WTC11 (cell line): ENCODE results near the gene SNHG17.

Source experiments
- CREB1 ChIP-seq: sonication (generic); formaldehyde crosslinking; IDR thresholded peaks from 2 replicates; pipeline ENCODE4 v1.8.0; 2023; ENCODE audit warnings: mild to moderate bottlenecking, missing genetic modification reagents
- ELF4 ChIP-seq: sonication (generic); formaldehyde crosslinking; IDR thresholded peaks from 2 replicates; pipeline ENCODE4 v1.8.1; 2022; ENCODE audit warnings: low read depth, mild to moderate bottlenecking, moderate library complexity, missing genetic modification reagents
- FOXJ3 ChIP-seq: sonication (generic); formaldehyde crosslinking; IDR thresholded peaks from 2 replicates; pipeline ENCODE4 v1.9.0; 2021; ENCODE audit warnings: missing genetic modification reagents, mild to moderate bottlenecking, borderline replicate concordance
- IRF2 ChIP-seq: sonication (generic); formaldehyde crosslinking; IDR thresholded peaks from 2 replicates; pipeline ENCODE4 v1.8.0; 2022; ENCODE audit warnings: low read depth, missing genetic modification reagents, borderline replicate concordance
- RELA ChIP-seq: sonication (generic); formaldehyde crosslinking; IDR thresholded peaks from 2 replicates; pipeline ENCODE4 v1.8.1; 2022; ENCODE audit warnings: missing genetic modification reagents, mild to moderate bottlenecking, borderline replicate concordance
- SP1 ChIP-seq: sonication (generic); formaldehyde crosslinking; conservative IDR thresholded peaks from 2 replicates; pipeline ENCODE4 v1.8.1; 2022; ENCODE audit warnings: missing genetic modification reagents
- ZNF121 ChIP-seq: sonication (generic); formaldehyde crosslinking; IDR thresholded peaks from 2 replicates; pipeline ENCODE4 v1.8.0; 2023; ENCODE audit warnings: missing genetic modification reagents
- TF ChIP-seq, protein P1 (sequence below): sonication (generic); formaldehyde crosslinking; IDR thresholded peaks from 2 replicates; pipeline ENCODE4 v1.8.1; 2022; ENCODE audit warnings: low read depth, missing genetic modification reagents, borderline replicate concordance
- TF ChIP-seq, protein P2 (sequence below): fragments of 200-600 bp; IDR thresholded peaks from 2 replicates; pipeline ENCODE4 v1.8.0; 2022; ENCODE audit warnings: antibody characterized with exemption
- TF ChIP-seq, protein P3 (sequence below): sonication (generic); formaldehyde crosslinking; conservative IDR thresholded peaks from 2 replicates; pipeline ENCODE4 v1.8.1; 2023; ENCODE audit warnings: mild to moderate bottlenecking, low read depth, missing genetic modification reagents, moderate library complexity

- TF ChIP-seq, protein P1, sequence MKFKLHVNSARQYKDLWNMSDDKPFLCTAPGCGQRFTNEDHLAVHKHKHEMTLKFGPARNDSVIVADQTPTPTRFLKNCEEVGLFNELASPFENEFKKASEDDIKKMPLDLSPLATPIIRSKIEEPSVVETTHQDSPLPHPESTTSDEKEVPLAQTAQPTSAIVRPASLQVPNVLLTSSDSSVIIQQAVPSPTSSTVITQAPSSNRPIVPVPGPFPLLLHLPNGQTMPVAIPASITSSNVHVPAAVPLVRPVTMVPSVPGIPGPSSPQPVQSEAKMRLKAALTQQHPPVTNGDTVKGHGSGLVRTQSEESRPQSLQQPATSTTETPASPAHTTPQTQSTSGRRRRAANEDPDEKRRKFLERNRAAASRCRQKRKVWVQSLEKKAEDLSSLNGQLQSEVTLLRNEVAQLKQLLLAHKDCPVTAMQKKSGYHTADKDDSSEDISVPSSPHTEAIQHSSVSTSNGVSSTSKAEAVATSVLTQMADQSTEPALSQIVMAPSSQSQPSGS (CRISPR knock-in tag) = no peak
- TF ChIP-seq, protein P2, sequence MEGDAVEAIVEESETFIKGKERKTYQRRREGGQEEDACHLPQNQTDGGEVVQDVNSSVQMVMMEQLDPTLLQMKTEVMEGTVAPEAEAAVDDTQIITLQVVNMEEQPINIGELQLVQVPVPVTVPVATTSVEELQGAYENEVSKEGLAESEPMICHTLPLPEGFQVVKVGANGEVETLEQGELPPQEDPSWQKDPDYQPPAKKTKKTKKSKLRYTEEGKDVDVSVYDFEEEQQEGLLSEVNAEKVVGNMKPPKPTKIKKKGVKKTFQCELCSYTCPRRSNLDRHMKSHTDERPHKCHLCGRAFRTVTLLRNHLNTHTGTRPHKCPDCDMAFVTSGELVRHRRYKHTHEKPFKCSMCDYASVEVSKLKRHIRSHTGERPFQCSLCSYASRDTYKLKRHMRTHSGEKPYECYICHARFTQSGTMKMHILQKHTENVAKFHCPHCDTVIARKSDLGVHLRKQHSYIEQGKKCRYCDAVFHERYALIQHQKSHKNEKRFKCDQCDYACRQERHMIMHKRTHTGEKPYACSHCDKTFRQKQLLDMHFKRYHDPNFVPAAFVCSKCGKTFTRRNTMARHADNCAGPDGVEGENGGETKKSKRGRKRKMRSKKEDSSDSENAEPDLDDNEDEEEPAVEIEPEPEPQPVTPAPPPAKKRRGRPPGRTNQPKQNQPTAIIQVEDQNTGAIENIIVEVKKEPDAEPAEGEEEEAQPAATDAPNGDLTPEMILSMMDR = no peak
- TF ChIP-seq CREB1 (CRISPR knock-in tag) (no peak), SP1 (CRISPR knock-in tag) (no peak), FOXJ3 (no peak), RELA (CRISPR knock-in tag) (no peak), ELF4 (CRISPR knock-in tag) (no peak), IRF2 (no peak), ZNF121 (CRISPR knock-in tag) (no peak)
- TF ChIP-seq, protein P3, sequence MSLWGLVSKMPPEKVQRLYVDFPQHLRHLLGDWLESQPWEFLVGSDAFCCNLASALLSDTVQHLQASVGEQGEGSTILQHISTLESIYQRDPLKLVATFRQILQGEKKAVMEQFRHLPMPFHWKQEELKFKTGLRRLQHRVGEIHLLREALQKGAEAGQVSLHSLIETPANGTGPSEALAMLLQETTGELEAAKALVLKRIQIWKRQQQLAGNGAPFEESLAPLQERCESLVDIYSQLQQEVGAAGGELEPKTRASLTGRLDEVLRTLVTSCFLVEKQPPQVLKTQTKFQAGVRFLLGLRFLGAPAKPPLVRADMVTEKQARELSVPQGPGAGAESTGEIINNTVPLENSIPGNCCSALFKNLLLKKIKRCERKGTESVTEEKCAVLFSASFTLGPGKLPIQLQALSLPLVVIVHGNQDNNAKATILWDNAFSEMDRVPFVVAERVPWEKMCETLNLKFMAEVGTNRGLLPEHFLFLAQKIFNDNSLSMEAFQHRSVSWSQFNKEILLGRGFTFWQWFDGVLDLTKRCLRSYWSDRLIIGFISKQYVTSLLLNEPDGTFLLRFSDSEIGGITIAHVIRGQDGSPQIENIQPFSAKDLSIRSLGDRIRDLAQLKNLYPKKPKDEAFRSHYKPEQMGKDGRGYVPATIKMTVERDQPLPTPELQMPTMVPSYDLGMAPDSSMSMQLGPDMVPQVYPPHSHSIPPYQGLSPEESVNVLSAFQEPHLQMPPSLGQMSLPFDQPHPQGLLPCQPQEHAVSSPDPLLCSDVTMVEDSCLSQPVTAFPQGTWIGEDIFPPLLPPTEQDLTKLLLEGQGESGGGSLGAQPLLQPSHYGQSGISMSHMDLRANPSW = no peak
Measured at GRCh38 chr20:38479596-38479995, 44.5 kb upstream of the SNHG17 start.
